Epidermal melanocyte (primary cell): Measurements from ENCODE around the gene TBL1Y.
"Not testable (repeated sequence)": the region's sequence is repeated elsewhere in the genome, so short reads cannot be mapped to it uniquely, and the experiment has no call there.

Experiments used
- DNase-seq: peaks from one replicate; pipeline ENCODE4 v3.0.0; 2011; ENCODE audit warnings: low spot score; ENCODE audit not compliant: insufficient read length

TBL1Y gene

GRCh38 chrY:6972271-6972887 lies 61.9 kb downstream of the TBL1Y start:
- no peak for DNase-seq

GRCh38 chrY:6974971-6975370 lies 64.5 kb downstream of the TBL1Y start:
- DNase-seq, result no peak

GRCh38 chrY:6977783-6978182 lies 67.3 kb downstream of the TBL1Y start:
- no peak for DNase-seq

GRCh38 chrY:6983221-6983620 lies 72.7 kb downstream of the TBL1Y start:
- no peak for DNase-seq

GRCh38 chrY:6987811-6988210 lies 77.3 kb downstream of the TBL1Y start:
- DNase-seq, result no peak

- no peak for DNase-seq
Measured at GRCh38 chrY:6989886-6990620, 79.6 kb downstream of the TBL1Y start.

- no peak for DNase-seq
Measured at GRCh38 chrY:6992041-6992440, 81.5 kb downstream of the TBL1Y start.

GRCh38 chrY:6995987-6996386 lies 85.5 kb downstream of the TBL1Y start:
- DNase-seq, result no peak

- no peak for DNase-seq
Measured at GRCh38 chrY:6997503-6998066, 87.1 kb downstream of the TBL1Y start.

GRCh38 chrY:6999905-7000304 lies 89.4 kb downstream of the TBL1Y start:
- no peak for DNase-seq

- DNase-seq, result no peak
Measured at GRCh38 chrY:7002581-7002980, 92.1 kb downstream of the TBL1Y start.

- DNase-seq, result no peak
Measured at GRCh38 chrY:7007911-7008310, 97.4 kb downstream of the TBL1Y start.

GRCh38 chrY:7008578-7009355 lies 98.3 kb downstream of the TBL1Y start:
- DNase-seq, result no peak

- DNase-seq, result no peak
Measured at GRCh38 chrY:7013051-7013450, 102.6 kb downstream of the TBL1Y start.

GRCh38 chrY:7016521-7016920 lies 106.0 kb downstream of the TBL1Y start:
- DNase-seq, result no peak

- DNase-seq, result no peak
Measured at GRCh38 chrY:7017244-7018080, 107.0 kb downstream of the TBL1Y start.

- DNase-seq, result no peak
Measured at GRCh38 chrY:7039037-7039436, 128.5 kb downstream of the TBL1Y start.

GRCh38 chrY:7040662-7041061 lies 130.2 kb downstream of the TBL1Y start:
- DNase-seq, result no peak

- no peak for DNase-seq
Measured at GRCh38 chrY:7041983-7042382, 131.5 kb downstream of the TBL1Y start.

- DNase-seq, result not testable (repeated sequence)
Measured at GRCh38 chrY:7052461-7052860, 142.0 kb downstream of the TBL1Y start.

GRCh38 chrY:7056886-7057285 lies 146.4 kb downstream of the TBL1Y start:
- no peak for DNase-seq
